Measurements from ENCODE around the gene GPS1. TPM values are rescaled to one million over a fixed set of nuclear protein-coding genes. Genes with fewer than 3 reads are reported as not detected.

GPS1 gene
- total and polyA plus RNA-seq, 4 donors = 53.9 to 66.3 (median 58.8) TPM

DNA sequence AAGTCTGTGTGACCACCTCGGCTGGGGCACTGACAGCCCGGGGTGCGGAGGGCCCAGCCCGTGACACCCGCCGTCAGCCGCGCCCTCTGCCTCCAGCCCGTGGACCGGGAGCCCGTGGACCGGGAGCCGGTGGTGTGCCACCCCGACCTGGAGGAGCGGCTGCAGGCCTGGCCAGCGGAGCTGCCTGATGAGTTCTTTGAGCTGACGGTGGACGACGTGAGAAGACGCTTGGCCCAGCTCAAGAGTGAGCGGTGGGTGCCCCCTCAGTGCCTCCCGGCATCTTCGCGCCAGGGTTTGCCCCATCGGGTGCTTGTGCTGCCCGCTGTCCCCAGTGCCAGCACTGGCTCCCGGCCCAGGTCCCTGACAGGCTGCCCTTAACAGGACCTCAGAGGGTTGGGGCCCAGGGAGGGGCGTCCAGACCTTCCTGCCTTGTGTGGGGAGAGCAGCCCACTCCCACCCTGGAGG lies 42.7 kb upstream of the GPS1 start:
- H3K27ac ChIP-seq (ENCODE audit: low read depth in 1 of 2, low read length in 2 of 2) = no peak overlapping the region
- TF ChIP-seq HNF4G (IDR thresholded peaks at IDR 0.05) (no peak), EGR1 (IDR thresholded peaks at IDR 0.05; ENCODE audit: low read depth in 2 of 2) (no peak), HNF4A (conservative IDR thresholded peaks at IDR 0.05) (no peak), YY1 (IDR thresholded peaks at IDR 0.05) (no peak), RXRA (IDR thresholded peaks at IDR 0.05) (no peak), FOXA2 (IDR thresholded peaks at IDR 0.05) (no peak), SP1 (IDR thresholded peaks at IDR 0.05) (no peak), FOXA1 (IDR thresholded peaks at IDR 0.05) (no peak), NR2F2 (IDR thresholded peaks at IDR 0.05) (no peak), JUND (IDR thresholded peaks at IDR 0.05) (no peak), GABPA (IDR thresholded peaks at IDR 0.05 in 1 of 2, conservative IDR thresholded peaks at IDR 0.05 in 1 of 2) (no peak)
- TF ChIP-seq, protein P1, sequence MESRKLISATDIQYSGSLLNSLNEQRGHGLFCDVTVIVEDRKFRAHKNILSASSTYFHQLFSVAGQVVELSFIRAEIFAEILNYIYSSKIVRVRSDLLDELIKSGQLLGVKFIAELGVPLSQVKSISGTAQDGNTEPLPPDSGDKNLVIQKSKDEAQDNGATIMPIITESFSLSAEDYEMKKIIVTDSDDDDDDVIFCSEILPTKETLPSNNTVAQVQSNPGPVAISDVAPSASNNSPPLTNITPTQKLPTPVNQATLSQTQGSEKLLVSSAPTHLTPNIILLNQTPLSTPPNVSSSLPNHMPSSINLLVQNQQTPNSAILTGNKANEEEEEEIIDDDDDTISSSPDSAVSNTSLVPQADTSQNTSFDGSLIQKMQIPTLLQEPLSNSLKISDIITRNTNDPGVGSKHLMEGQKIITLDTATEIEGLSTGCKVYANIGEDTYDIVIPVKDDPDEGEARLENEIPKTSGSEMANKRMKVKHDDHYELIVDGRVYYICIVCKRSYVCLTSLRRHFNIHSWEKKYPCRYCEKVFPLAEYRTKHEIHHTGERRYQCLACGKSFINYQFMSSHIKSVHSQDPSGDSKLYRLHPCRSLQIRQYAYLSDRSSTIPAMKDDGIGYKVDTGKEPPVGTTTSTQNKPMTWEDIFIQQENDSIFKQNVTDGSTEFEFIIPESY (IDR thresholded peaks at IDR 0.05) = no peak
- TF ChIP-seq, protein P2, sequence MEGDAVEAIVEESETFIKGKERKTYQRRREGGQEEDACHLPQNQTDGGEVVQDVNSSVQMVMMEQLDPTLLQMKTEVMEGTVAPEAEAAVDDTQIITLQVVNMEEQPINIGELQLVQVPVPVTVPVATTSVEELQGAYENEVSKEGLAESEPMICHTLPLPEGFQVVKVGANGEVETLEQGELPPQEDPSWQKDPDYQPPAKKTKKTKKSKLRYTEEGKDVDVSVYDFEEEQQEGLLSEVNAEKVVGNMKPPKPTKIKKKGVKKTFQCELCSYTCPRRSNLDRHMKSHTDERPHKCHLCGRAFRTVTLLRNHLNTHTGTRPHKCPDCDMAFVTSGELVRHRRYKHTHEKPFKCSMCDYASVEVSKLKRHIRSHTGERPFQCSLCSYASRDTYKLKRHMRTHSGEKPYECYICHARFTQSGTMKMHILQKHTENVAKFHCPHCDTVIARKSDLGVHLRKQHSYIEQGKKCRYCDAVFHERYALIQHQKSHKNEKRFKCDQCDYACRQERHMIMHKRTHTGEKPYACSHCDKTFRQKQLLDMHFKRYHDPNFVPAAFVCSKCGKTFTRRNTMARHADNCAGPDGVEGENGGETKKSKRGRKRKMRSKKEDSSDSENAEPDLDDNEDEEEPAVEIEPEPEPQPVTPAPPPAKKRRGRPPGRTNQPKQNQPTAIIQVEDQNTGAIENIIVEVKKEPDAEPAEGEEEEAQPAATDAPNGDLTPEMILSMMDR (IDR thresholded peaks at IDR 0.05; ENCODE audit: low read depth, low read length, missing input control) = no peak
- TF ChIP-seq, protein P3, sequence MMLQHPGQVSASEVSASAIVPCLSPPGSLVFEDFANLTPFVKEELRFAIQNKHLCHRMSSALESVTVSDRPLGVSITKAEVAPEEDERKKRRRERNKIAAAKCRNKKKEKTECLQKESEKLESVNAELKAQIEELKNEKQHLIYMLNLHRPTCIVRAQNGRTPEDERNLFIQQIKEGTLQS (IDR thresholded peaks at IDR 0.05) = no peak
- TF ChIP-seq, protein P4, sequence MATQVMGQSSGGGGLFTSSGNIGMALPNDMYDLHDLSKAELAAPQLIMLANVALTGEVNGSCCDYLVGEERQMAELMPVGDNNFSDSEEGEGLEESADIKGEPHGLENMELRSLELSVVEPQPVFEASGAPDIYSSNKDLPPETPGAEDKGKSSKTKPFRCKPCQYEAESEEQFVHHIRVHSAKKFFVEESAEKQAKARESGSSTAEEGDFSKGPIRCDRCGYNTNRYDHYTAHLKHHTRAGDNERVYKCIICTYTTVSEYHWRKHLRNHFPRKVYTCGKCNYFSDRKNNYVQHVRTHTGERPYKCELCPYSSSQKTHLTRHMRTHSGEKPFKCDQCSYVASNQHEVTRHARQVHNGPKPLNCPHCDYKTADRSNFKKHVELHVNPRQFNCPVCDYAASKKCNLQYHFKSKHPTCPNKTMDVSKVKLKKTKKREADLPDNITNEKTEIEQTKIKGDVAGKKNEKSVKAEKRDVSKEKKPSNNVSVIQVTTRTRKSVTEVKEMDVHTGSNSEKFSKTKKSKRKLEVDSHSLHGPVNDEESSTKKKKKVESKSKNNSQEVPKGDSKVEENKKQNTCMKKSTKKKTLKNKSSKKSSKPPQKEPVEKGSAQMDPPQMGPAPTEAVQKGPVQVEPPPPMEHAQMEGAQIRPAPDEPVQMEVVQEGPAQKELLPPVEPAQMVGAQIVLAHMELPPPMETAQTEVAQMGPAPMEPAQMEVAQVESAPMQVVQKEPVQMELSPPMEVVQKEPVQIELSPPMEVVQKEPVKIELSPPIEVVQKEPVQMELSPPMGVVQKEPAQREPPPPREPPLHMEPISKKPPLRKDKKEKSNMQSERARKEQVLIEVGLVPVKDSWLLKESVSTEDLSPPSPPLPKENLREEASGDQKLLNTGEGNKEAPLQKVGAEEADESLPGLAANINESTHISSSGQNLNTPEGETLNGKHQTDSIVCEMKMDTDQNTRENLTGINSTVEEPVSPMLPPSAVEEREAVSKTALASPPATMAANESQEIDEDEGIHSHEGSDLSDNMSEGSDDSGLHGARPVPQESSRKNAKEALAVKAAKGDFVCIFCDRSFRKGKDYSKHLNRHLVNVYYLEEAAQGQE (IDR thresholded peaks at IDR 0.05) = no peak
- TF ChIP-seq, protein P5, sequence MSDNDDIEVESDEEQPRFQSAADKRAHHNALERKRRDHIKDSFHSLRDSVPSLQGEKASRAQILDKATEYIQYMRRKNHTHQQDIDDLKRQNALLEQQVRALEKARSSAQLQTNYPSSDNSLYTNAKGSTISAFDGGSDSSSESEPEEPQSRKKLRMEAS (IDR thresholded peaks at IDR 0.05) = no peak
- WGBS = 90% methylated on average over 28 of the region's 28 CpGs
- H3K4me1 ChIP-seq (ENCODE audit: control insufficient read depth in 4 of 4, insufficient read depth in 4 of 4, low read length in 3 of 4) = no peaks in the 10 kb centered on the region
- H3K9me3 ChIP-seq (ENCODE audit: control insufficient read depth in 4 of 4, low read length in 3 of 4) = no peaks in the 10 kb centered on the region
- no peak for DNase-seq (ENCODE audit: low spot score)
- H3K27me3 ChIP-seq (ENCODE audit: control insufficient read depth in 4 of 4, insufficient read depth in 4 of 4, low read length in 3 of 4) = no peaks in the 10 kb centered on the region
- H3K4me3 ChIP-seq (ENCODE audit: low read depth in 1 of 3, low read length in 3 of 3) = no peak overlapping the region
- H3K9ac ChIP-seq (ENCODE audit: low read depth in 1 of 2, low read length in 2 of 2) = no peak overlapping the region
- peaks cover 0 to 9% (median 3%) of the 10 kb centered on the region in 4 donors for H3K36me3 ChIP-seq (ENCODE audit: control insufficient read depth in 4 of 4, insufficient read depth in 3 of 4, low read depth in 1 of 4, low read length in 3 of 4)

DNA sequence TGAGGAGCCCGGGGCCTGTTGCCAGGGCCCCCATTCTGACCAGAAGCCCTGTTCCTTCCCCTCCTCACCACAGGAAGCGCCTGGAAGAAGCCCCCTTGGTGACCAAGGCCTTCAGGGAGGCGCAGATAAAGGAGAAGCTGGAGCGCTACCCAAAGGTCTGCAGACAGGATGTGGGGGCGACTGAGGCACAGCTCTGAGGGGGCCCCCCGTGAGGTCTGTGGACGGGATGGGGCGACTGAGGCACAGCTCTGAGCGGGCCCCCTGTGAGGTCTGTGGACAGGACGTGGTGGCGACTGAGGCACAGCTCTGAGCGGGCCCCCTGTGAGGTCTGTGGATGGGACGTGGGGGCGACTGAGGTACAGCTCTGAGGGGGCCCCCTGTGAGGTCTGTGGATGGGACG lies 42.3 kb upstream of the GPS1 start:
- TF ChIP-seq FOXA2 (IDR thresholded peaks at IDR 0.05) (no peak), EGR1 (IDR thresholded peaks at IDR 0.05; ENCODE audit: low read depth in 2 of 2) (no peak), SP1 (IDR thresholded peaks at IDR 0.05) (no peak), RXRA (IDR thresholded peaks at IDR 0.05) (no peak), HNF4G (IDR thresholded peaks at IDR 0.05) (no peak), NR2F2 (IDR thresholded peaks at IDR 0.05) (no peak), YY1 (IDR thresholded peaks at IDR 0.05) (no peak), RAD21 (IDR thresholded peaks at IDR 0.05) (no peak), HNF4A (conservative IDR thresholded peaks at IDR 0.05) (no peak), JUND (IDR thresholded peaks at IDR 0.05) (no peak), FOXA1 (IDR thresholded peaks at IDR 0.05) (no peak), GABPA (IDR thresholded peaks at IDR 0.05 in 1 of 2, conservative IDR thresholded peaks at IDR 0.05 in 1 of 2) (no peak)
- TF ChIP-seq, protein P2 (IDR thresholded peaks at IDR 0.05; ENCODE audit: low read depth, low read length, missing input control) = no peak
- TF ChIP-seq, protein P5 (IDR thresholded peaks at IDR 0.05) = no peak
- TF ChIP-seq, protein P1 (IDR thresholded peaks at IDR 0.05) = no peak
- TF ChIP-seq, protein P3 (IDR thresholded peaks at IDR 0.05) = no peak

More for the DNA sequence above, 42.3 kb upstream of the GPS1 start:
- H3K9me3 ChIP-seq (ENCODE audit: control insufficient read depth in 4 of 4, low read length in 3 of 4) = no peaks in the 10 kb centered on the region
- no peaks in the 10 kb centered on the region for H3K27me3 ChIP-seq (ENCODE audit: control insufficient read depth in 4 of 4, insufficient read depth in 4 of 4, low read length in 3 of 4)
- DNase-seq (ENCODE audit: low spot score) = no peak
- no peak overlapping the region for H3K4me3 ChIP-seq (ENCODE audit: low read depth in 1 of 3, low read length in 3 of 3)
- peaks cover 0 to 9% (median 3%) of the 10 kb centered on the region in 4 donors for H3K36me3 ChIP-seq (ENCODE audit: control insufficient read depth in 4 of 4, insufficient read depth in 3 of 4, low read depth in 1 of 4, low read length in 3 of 4)
- H3K4me1 ChIP-seq (ENCODE audit: control insufficient read depth in 4 of 4, insufficient read depth in 4 of 4, low read length in 3 of 4) = no peaks in the 10 kb centered on the region
- 92% methylated on average over 15 of the region's 15 CpGs for WGBS
- no peak overlapping the region for H3K9ac ChIP-seq (ENCODE audit: low read depth in 1 of 2, low read length in 2 of 2)
- H3K27ac ChIP-seq (ENCODE audit: low read depth in 1 of 2, low read length in 2 of 2) = no peak overlapping the region

Data from liver (tissue), 9 donors.